Smooth muscle cell (in vitro differentiated cells): ENCODE measurements around the gene MYLK. TPM values are rescaled to one million over a fixed set of nuclear protein-coding genes. Genes with fewer than 3 reads are reported as not detected.

Experiments
- DNase-seq: peaks from one replicate; lab custom pipeline; 2025; ENCODE audit not compliant: unreplicated experiment; lab: John Stamatoyannopoulos, UW
- H2AFZ ChIP-seq: fragments of 200-600 bp; sonication (generic); 2 replicates; pipeline ENCODE4 v1.6.0; 2016; ENCODE audit warnings: antibody characterized with exemption, low read depth, mild to moderate bottlenecking
- H3F3A ChIP-seq: fragments of 200-600 bp; sonication (generic); 2 replicates; pipeline ENCODE4 v1.6.0; 2017; ENCODE audit warnings: antibody characterized with exemption, low read depth
- H3K27ac ChIP-seq: fragments of 200-600 bp; sonication (generic); 2 replicates; pipeline ENCODE4 v1.5.1; 2016; ENCODE audit warnings: low read depth, mild to moderate bottlenecking
- H3K27me3 ChIP-seq: fragments of 200-600 bp; sonication (generic); 2 replicates; pipeline ENCODE4 v1.6.1; 2016; ENCODE audit warnings: low read depth, mild to moderate bottlenecking
- H3K36me3 ChIP-seq: fragments of 200-600 bp; sonication (generic); 2 replicates; pipeline ENCODE4 v1.5.1; 2016; ENCODE audit warnings: low read depth
- H3K4me1 ChIP-seq: fragments of 200-600 bp; sonication (generic); 2 replicates; pipeline ENCODE4 v1.5.1; 2016; ENCODE audit warnings: low read depth
- H3K4me2 ChIP-seq: fragments of 200-600 bp; sonication (generic); 2 replicates; pipeline ENCODE4 v1.6.0; 2016; ENCODE audit warnings: mild to moderate bottlenecking
- H3K4me3 ChIP-seq: fragments of 200-600 bp; sonication (generic); 2 replicates; pipeline ENCODE4 v1.5.1; 2016; ENCODE audit warnings: mild to moderate bottlenecking
- H3K79me2 ChIP-seq: fragments of 200-600 bp; sonication (generic); 2 replicates; pipeline ENCODE4 v1.6.0; 2016; ENCODE audit warnings: low read depth, mild to moderate bottlenecking
- H3K9ac ChIP-seq: fragments of 200-600 bp; sonication (generic); 2 replicates; pipeline ENCODE4 v1.6.0; 2016; ENCODE audit warnings: low read depth
- H3K9me3 ChIP-seq: fragments of 200-600 bp; sonication (generic); replicated peaks from 2 replicates; pipeline ENCODE4 v1.5.1; 2016; ENCODE audit warnings: low read depth
- H4K20me1 ChIP-seq: fragments of 200-600 bp; sonication (generic); 2 replicates; pipeline ENCODE4 v1.6.0; 2016; ENCODE audit warnings: low read depth
- CTCF ChIP-seq: fragments of 200-600 bp; sonication (generic); IDR thresholded peaks from 2 replicates; pipeline ENCODE4 v1.5.1; 2017; ENCODE audit warnings: borderline replicate concordance, mild to moderate bottlenecking, antibody characterized with exemption; ENCODE audit not compliant: insufficient read depth, poor library complexity, severe bottlenecking
- WGBS: methylation state at CpG from one replicate; pipeline ENCODE4 v1.1.7; 2016; ENCODE audit warnings: low lambda C conversion rate; 5-methylcytosine and 5-hydroxymethylcytosine counted together
- polyA plus RNA-seq: library from polyadenylated mRNA; unstranded; fragments of >200 nt; fragmentation: Nextera tagmentation; extraction: Ambion mirVana; gene quantifications from 2 replicates; pipeline ENCODE4 v1.2.1, GENCODE V29; 2016
- total RNA-seq: library from RNA; depleted of rRNA; stranded (reverse); fragments of >200 nt; gene quantifications from 2 replicates; pipeline ENCODE4 v1.2.3, GENCODE V29; 2014

The MYLK gene
- total and polyA plus RNA-seq, 2 experiments from 2014 or later, result 13.6 to 25.5 TPM

GRCh38 chr3:123795471-123796251, 88.5 kb downstream of the MYLK start:
- Histone ChIP-seq H3K4me1 (peaks cover 20% of the 10 kb centered on the region), H3F3A (peaks cover 14% of the 10 kb centered on the region), H3K9ac (no peak overlapping the region), H4K20me1 (no peaks in the 10 kb centered on the region), H3K27me3 (no peaks in the 10 kb centered on the region), H3K4me2 (no peak overlapping the region), H3K36me3 (no peaks in the 10 kb centered on the region), H3K9me3 (no peaks in the 10 kb centered on the region), H3K79me2 (no peaks in the 10 kb centered on the region), H3K27ac (no peak overlapping the region), H3K4me3 (no peak overlapping the region), H2AFZ (no peak overlapping the region)
- no peak for TF ChIP-seq CTCF
- DNase-seq, result no peak
- WGBS, result 90% methylated on average over 4 of the region's 4 CpGs

- H3K4me3 ChIP-seq, result no peak overlapping the region
- H3K9ac ChIP-seq, result no peak overlapping the region
- H2AFZ ChIP-seq, result no peak overlapping the region
- H4K20me1 ChIP-seq, result no peaks in the 10 kb centered on the region
- no peaks in the 10 kb centered on the region for H3K79me2 ChIP-seq
- DNase-seq, result no peak
- H3F3A ChIP-seq, result peaks cover 29% of the 10 kb centered on the region
- 91% methylated on average over 9 of the region's 9 CpGs for WGBS
- H3K9me3 ChIP-seq, result no peaks in the 10 kb centered on the region
- H3K27ac ChIP-seq, result peak overlapping the region; percentile 77
- no peaks in the 10 kb centered on the region for H3K36me3 ChIP-seq
- H3K27me3 ChIP-seq, result no peaks in the 10 kb centered on the region
- peaks cover 19% of the 10 kb centered on the region for H3K4me1 ChIP-seq
- no peak overlapping the region for H3K4me2 ChIP-seq
- TF ChIP-seq CTCF, result no peak
Measured at GRCh38 chr3:123793425-123793824, 90.7 kb downstream of the MYLK start.

- Histone ChIP-seq H3K27ac (peak overlapping the region; percentile 77), H3F3A (peaks cover 29% of the 10 kb centered on the region), H3K4me1 (peaks cover 24% of the 10 kb centered on the region), H3K9me3 (no peaks in the 10 kb centered on the region), H3K9ac (peak overlapping the region; percentile 22), H3K4me3 (no peak overlapping the region), H4K20me1 (no peaks in the 10 kb centered on the region), H3K4me2 (peak overlapping the region; percentile 13), H2AFZ (no peak overlapping the region), H3K27me3 (no peaks in the 10 kb centered on the region), H3K79me2 (no peaks in the 10 kb centered on the region), H3K36me3 (no peaks in the 10 kb centered on the region)
- TF ChIP-seq CTCF, result no peak
- no peak for DNase-seq
- 55% methylated on average over 6 of the region's 6 CpGs for WGBS
Measured at GRCh38 chr3:123792473-123793201, 91.5 kb downstream of the MYLK start.
